Activated T-cell treated with anti-CD3 and anti-CD28 coated beads for 1 hour (primary cell): ENCODE data around the gene ACSL3.
"Not testable (repeated sequence)": the region's sequence is repeated elsewhere in the genome, so short reads cannot be mapped to it uniquely, and the experiment has no call there.

Experiments used
- DNase-seq: peaks from one replicate; pipeline ENCODE4 v3.0.0-alpha.2; 2020; ENCODE audit warnings: low read depth

ACSL3 gene

GRCh38 chr2:222912117-222912516, 51.3 kb downstream of the ACSL3 start:
- DNase-seq, result no peak

- DNase-seq, result no peak
These were observed 51.9 kb downstream of the ACSL3 start for GRCh38 chr2:222912776-222913175.

GRCh38 chr2:222915092-222915957, 54.5 kb downstream of the ACSL3 start:
- DNase-seq, result no peak

GRCh38 chr2:222916229-222917197, 55.7 kb downstream of the ACSL3 start:
- DNase-seq, result no peak

GRCh38 chr2:222917212-222917611, 56.4 kb downstream of the ACSL3 start:
- not testable (repeated sequence) for DNase-seq

GRCh38 chr2:222919841-222920526, 59.1 kb downstream of the ACSL3 start:
- no peak for DNase-seq

- DNase-seq, result no peak
These were observed 59.9 kb downstream of the ACSL3 start for GRCh38 chr2:222920657-222921186.

GRCh38 chr2:222922019-222922800, 61.4 kb downstream of the ACSL3 start:
- no peak for DNase-seq

- no peak for DNase-seq
These were observed 66.1 kb downstream of the ACSL3 start for GRCh38 chr2:222926915-222927314.

- no peak for DNase-seq
These were observed 66.8 kb downstream of the ACSL3 start for GRCh38 chr2:222927600-222927999.

- DNase-seq, result no peak
These were observed 67.5 kb downstream of the ACSL3 start for GRCh38 chr2:222928335-222928734.

- no peak for DNase-seq
These were observed 70.0 kb downstream of the ACSL3 start for GRCh38 chr2:222930862-222931261.

- DNase-seq, result no peak
These were observed 70.8 kb downstream of the ACSL3 start for GRCh38 chr2:222931659-222932058.

GRCh38 chr2:222933458-222933857, 72.6 kb downstream of the ACSL3 start:
- DNase-seq, result no peak

- DNase-seq, result no peak
These were observed 75.0 kb downstream of the ACSL3 start for GRCh38 chr2:222935688-222936298.

- DNase-seq, result no peak
These were observed 75.9 kb downstream of the ACSL3 start for GRCh38 chr2:222936705-222937104.

GRCh38 chr2:222938327-222938726, 77.5 kb downstream of the ACSL3 start:
- DNase-seq, result no peak

GRCh38 chr2:222939208-222939856, 78.5 kb downstream of the ACSL3 start:
- DNase-seq, result peak; percentile 11

GRCh38 chr2:222939979-222940378, 79.1 kb downstream of the ACSL3 start:
- no peak for DNase-seq

GRCh38 chr2:222941510-222942032, 80.7 kb downstream of the ACSL3 start:
- no peak for DNase-seq
